Natural killer cell (primary cell): ENCODE results near the gene SPDYE17. TPM values are rescaled to one million over a fixed set of nuclear protein-coding genes. Genes with fewer than 3 reads are reported as not detected.
"Not testable (repeated sequence)": the region's sequence is repeated elsewhere in the genome, so short reads cannot be mapped to it uniquely, and the experiment has no call there.

Experiments used
- ATAC-seq, 3 donors: fragments of 150-1000 bp in 2 of 3; fragments of 200-7000 bp in 1 of 3; cut with Tn5 transposase; 1 replicate in 1 of 3; 2 replicates in 2 of 3; pipeline ENCODE4 v1.10.0; 2021; ENCODE audit warnings: mild to moderate bottlenecking in 2 of 3, moderate library complexity in 2 of 3
- DNase-seq, 2 donors: peaks; one replicate each; pipeline versions ENCODE4 v3.0.0 to v3.0.0-alpha.2; 2013 to 2021; ENCODE audit warnings: mixed read lengths in 1 of 2
- H3K27ac ChIP-seq: one replicate; pipeline ENCODE4 v1.5.1; 2013; ENCODE audit warnings: mild to moderate bottlenecking, low read length
- H3K27me3 ChIP-seq: one replicate; pipeline ENCODE4 v1.6.1; 2013; ENCODE audit warnings: low read length; ENCODE audit not compliant: control insufficient read depth, insufficient read depth
- H3K36me3 ChIP-seq: one replicate; pipeline ENCODE4 v1.6.1; 2013; ENCODE audit warnings: low read length; ENCODE audit not compliant: control insufficient read depth, insufficient read depth
- H3K4me1 ChIP-seq: one replicate; pipeline ENCODE4 v1.6.1; 2013; ENCODE audit warnings: low read length; ENCODE audit not compliant: control insufficient read depth, insufficient read depth
- H3K4me3 ChIP-seq: one replicate; pipeline ENCODE4 v1.5.1; 2013; ENCODE audit warnings: low read length
- H3K9me3 ChIP-seq: one replicate; pipeline ENCODE4 v1.6.1; 2013; ENCODE audit warnings: low read length; ENCODE audit not compliant: control insufficient read depth, insufficient read depth
- H3K27ac Mint-ChIP-seq, 2 donors: one replicate each; pipeline ENCODE4 v1.8.0; 2022; ENCODE audit warnings: mild to moderate bottlenecking in 2 of 2, mixed read lengths in 2 of 2, moderate library complexity in 1 of 2
- H3K27me3 Mint-ChIP-seq, 2 donors: one replicate each; pipeline ENCODE4 v1.8.0; 2022; ENCODE audit warnings: low read depth in 2 of 2, mixed read lengths in 2 of 2
- H3K36me3 Mint-ChIP-seq: one replicate; pipeline ENCODE4 v1.8.0; 2022; ENCODE audit warnings: mixed read lengths
- H3K4me1 Mint-ChIP-seq, 2 donors: one replicate each; pipeline ENCODE4 v1.8.0; 2022; ENCODE audit warnings: mixed read lengths in 2 of 2
- H3K4me3 Mint-ChIP-seq: one replicate; pipeline ENCODE4 v1.8.0; 2022; ENCODE audit warnings: mild to moderate bottlenecking, moderate library complexity, mixed read lengths
- H3K9me3 Mint-ChIP-seq, 2 donors: one replicate each; pipeline ENCODE4 v1.8.0; 2022; ENCODE audit warnings: mixed read lengths in 2 of 2
- CTCF ChIP-seq: fragments of 200-600 bp; IDR thresholded peaks from one replicate; pipeline ENCODE4 v1.8.0; 2022; ENCODE audit warnings: antibody characterized with exemption
- WGBS: methylation state at CpG from one replicate; pipeline ENCODE4 v1.1.7; 2013; ENCODE audit warnings: missing lambda C conversion rate; ENCODE audit not compliant: insufficient coverage; 5-methylcytosine and 5-hydroxymethylcytosine counted together
- intact Hi-C: fragments of 100-400 bp; cut with micrococcal nuclease; formaldehyde crosslinking; loops from one replicate; pipeline ENCODE4 v1.14.2; 2022
- total RNA-seq, 4 donors: library from RNA; stranded (reverse); fragments of 120-200 nt in 1 of 4; gene quantifications; one replicate each; pipeline versions ENCODE4 v1.2.3 to v1.2.4, GENCODE V29; 2013 to 2022

SPDYE17 gene
- total RNA-seq, 3 donors from 2014 or later (not counting 1 experiment from before 2014, with no cell fraction given) = not detected

DNA sequence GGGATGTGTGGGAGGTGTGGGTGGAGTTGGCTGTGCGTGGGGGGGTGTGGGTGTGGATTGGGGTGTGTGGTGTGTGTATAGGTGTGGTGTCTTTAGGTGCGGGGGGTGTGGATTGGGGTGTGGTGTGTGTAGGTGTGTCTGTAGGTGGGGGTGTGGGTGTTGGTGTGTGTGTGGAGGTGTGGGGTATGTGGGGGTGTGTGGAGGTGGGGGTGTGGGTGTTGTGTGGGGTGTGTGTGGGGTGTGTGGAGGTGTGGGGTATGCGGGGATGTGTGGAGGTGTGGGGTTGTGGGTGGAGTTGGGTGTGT, 33.9 kb downstream of the SPDYE17 start:
- H3K4me3 ChIP-seq = no peak overlapping the region
- Mint-ChIP-seq H3K27me3 (no peaks in the 10 kb centered on the region), H3K4me1 (no peaks in the 10 kb centered on the region), H3K36me3 (no peaks in the 10 kb centered on the region), H3K9me3 (no peaks in the 10 kb centered on the region), H3K4me3 (no peak overlapping the region), H3K27ac (peak overlapping the region in 1 of 2 donors; percentile 63)
- no peaks in the 10 kb centered on the region for H3K36me3 ChIP-seq
- WGBS = 74% methylated on average over 3 of the region's 3 CpGs
- no peak for TF ChIP-seq CTCF
- H3K9me3 ChIP-seq = no peaks in the 10 kb centered on the region
- intact Hi-C loops = loop anchor here (10.0 kb wide), 1 partner anchor 493 kb away; no protein-coding TSS in a partner anchor
- ATAC-seq (no peak), DNase-seq (peak in 1 of 2 donors; percentile 8)
- H3K27me3 ChIP-seq = no peaks in the 10 kb centered on the region
- peaks cover 10% of the 10 kb centered on the region for H3K4me1 ChIP-seq
- H3K27ac ChIP-seq = no peak overlapping the region

DNA sequence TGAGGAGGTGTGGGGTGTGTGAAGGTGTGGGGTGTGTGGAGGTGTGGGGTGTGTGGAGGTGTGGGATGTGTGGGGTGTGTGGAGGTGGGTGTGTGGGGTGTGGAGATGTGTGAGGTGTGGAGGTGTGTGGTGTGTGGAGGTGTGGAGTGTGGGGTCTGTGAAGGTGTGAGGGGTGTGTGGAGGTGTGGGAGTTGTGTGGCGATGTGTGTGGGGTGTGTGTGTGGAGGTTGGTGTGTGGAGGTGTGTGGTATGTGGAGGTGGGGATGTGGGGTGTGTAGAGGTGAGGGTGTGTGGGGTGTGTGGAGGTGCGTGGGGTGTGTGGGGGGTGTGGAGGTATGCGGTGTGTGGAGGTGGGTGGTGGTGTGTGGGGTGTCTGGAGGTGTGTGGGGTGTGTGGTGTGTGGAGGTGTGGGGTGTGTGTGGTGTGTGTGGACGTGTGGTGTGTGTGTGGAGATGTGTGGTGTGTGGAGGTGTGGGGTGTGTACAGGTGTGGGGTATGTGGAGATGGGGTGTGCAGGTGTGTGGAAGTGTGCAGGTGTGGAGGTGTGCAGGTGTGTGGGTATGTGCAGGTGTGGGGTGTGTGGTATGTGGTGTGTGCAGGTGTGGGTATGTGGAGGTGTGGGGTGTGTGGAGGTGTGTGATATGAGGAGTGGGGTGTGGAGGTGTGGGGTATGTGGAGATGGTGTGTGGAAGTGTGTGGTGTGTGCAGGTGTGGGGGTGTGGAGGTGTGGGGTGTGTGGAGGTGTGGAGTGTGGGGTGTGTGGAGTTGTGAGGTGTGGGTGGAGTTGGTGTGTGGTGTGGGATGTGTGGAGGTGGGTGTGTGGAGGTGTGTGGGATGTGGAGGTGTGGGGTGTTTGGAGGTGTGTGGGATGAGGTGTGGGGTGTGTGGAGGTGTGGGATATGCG, 34.5 kb downstream of the SPDYE17 start:
- Mint-ChIP-seq H3K4me3 (no peak overlapping the region), H3K9me3 (no peaks in the 10 kb centered on the region), H3K27me3 (no peaks in the 10 kb centered on the region), H3K27ac (peak overlapping the region in 1 of 2 donors; percentile 63), H3K4me1 (no peaks in the 10 kb centered on the region), H3K36me3 (no peaks in the 10 kb centered on the region)
- Histone ChIP-seq H3K36me3 (no peaks in the 10 kb centered on the region), H3K4me3 (no peak overlapping the region), H3K27ac (peak overlapping the region; percentile 61), H3K9me3 (no peaks in the 10 kb centered on the region), H3K27me3 (no peaks in the 10 kb centered on the region), H3K4me1 (peaks cover 10% of the 10 kb centered on the region)
- ATAC-seq (peak; percentile 23 to 42 (median 35)), DNase-seq (peak in 1 of 2 donors; percentile 14)
- 69% methylated on average over 5 of the region's 5 CpGs for WGBS
- no peak for TF ChIP-seq CTCF
- intact Hi-C loops = loop anchor here (10.0 kb wide), 1 partner anchor 493 kb away; no protein-coding TSS in a partner anchor

DNA sequence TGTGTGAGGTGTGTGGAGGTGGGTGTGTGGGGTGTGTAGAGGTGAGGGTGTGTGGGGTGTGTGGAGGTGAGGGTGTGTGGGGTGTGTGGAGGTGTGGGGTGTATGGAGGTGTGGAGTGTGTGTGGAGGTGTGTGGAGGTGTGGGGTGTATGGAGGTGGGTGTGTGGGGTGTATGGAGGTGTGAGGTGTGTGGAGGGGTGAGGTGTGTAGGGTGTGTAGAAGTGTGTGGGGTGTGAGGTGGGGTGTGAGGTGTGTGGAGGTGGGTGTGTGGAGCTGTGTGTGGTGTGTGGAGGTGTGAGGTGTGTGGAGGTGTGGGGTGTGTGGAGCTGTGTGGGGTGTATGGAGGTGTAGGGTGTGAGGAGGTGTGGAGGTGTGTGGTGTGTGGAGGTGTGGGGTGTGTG, 35.2 kb downstream of the SPDYE17 start:
- H3K9me3 Mint-ChIP-seq, H3K4me3 ChIP-seq, H3K36me3 ChIP-seq, H3K36me3 Mint-ChIP-seq, H3K4me1 Mint-ChIP-seq, H3K9me3 ChIP-seq, H3K4me3 Mint-ChIP-seq, H3K27me3 Mint-ChIP-seq, DNase-seq, H3K27me3 ChIP-seq: not testable (repeated sequence)
- Histone ChIP-seq H3K4me1 (peaks cover 10% of the 10 kb centered on the region), H3K27ac (peak overlapping the region; percentile 61)
- peak overlapping the region in 1 of 2 donors; percentile 63 for H3K27ac Mint-ChIP-seq
- intact Hi-C loops = loop anchor here (10.0 kb wide), 1 partner anchor 492 kb away; no protein-coding TSS in a partner anchor
- peak; percentile 17 to 53 (median 24) for ATAC-seq

DNA sequence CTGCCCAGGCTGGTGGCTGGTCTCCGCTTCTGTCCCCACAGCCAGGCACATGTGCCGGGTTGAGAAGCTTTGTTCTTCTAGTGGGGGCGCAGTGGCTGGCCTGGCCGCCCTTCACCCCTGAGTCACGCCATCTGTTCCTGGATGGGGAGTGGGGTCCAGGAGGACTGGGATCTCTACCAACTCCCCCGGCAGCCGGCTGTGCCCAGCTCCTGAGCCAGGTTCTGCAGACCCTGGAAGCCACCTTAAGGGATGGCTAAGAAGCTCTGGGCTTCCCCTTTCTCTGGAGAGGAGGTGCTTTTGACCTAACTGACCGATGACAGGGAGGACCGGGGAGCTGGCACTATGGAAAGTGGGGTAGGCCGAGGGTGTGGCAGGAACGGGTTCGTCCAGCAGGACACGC, 37.9 kb downstream of the SPDYE17 start:
- peaks cover 10% of the 10 kb centered on the region for H3K4me1 ChIP-seq
- no CpG with 5 or more reads among the region's 13 CpGs for WGBS
- H3K9me3 Mint-ChIP-seq, H3K27ac Mint-ChIP-seq, DNase-seq, H3K4me3 Mint-ChIP-seq, H3K4me3 ChIP-seq, H3K36me3 ChIP-seq, H3K27me3 Mint-ChIP-seq, H3K27ac ChIP-seq, H3K27me3 ChIP-seq, H3K36me3 Mint-ChIP-seq, H3K4me1 Mint-ChIP-seq, ATAC-seq, H3K9me3 ChIP-seq: not testable (repeated sequence)
- intact Hi-C loops = loop anchor here (10.0 kb wide), 1 partner anchor 489 kb away; no protein-coding TSS in a partner anchor

DNA sequence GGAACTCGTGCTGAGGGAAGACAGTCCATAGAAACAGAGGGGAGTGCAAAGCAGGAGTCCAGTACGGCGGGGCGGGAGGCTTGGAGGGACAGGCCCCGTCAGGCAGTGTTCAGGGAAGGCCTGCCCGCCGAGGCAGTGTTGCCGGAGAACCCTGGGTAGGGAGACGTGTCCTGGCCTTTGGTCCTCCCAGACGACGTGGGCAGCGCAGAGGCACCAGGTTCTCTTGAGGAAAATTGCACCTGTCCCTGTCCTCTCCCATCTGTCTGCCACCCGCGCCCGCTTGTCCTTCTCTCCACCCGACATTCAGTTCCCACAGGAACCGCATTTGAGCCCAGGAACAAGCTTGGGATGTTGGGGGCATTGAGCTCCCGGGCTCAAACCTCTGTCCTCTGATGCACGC, 38.3 kb downstream of the SPDYE17 start:
- not testable (repeated sequence) for H3K36me3 ChIP-seq, H3K9me3 Mint-ChIP-seq, ATAC-seq, H3K36me3 Mint-ChIP-seq, H3K27me3 ChIP-seq, H3K4me1 Mint-ChIP-seq, H3K9me3 ChIP-seq, H3K27me3 Mint-ChIP-seq, H3K4me3 ChIP-seq, DNase-seq, H3K27ac ChIP-seq, H3K27ac Mint-ChIP-seq, H3K4me3 Mint-ChIP-seq
- peaks cover 10% of the 10 kb centered on the region for H3K4me1 ChIP-seq
- WGBS = 94% methylated on average over 17 of the region's 19 CpGs
- intact Hi-C loops = loop anchor here (10.0 kb wide), 1 partner anchor 489 kb away; no protein-coding TSS in a partner anchor

DNA sequence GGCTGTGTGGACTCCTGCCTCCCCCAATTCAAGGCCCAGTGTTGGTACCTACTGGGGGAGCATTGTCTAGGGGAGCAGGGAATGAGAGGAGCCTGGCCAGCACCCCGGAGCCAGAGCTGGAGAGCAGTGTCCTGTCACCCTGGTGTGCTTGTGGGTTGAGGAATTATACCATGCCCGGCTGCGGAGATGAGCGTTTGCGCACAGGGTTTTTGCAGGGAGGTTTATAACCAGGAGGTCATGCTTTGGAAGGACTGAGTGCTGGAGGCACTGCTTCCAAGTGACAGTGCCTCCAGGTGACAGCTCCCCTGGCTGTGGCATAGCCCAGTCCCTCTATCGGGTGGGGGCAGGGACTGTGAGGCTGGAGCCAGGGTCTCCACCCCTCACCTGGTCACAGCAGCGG, 39.3 kb downstream of the SPDYE17 start:
- H3K36me3 Mint-ChIP-seq, H3K4me1 ChIP-seq, H3K27me3 Mint-ChIP-seq, H3K4me3 Mint-ChIP-seq, H3K27ac Mint-ChIP-seq, H3K4me1 Mint-ChIP-seq, DNase-seq, H3K4me3 ChIP-seq, H3K9me3 Mint-ChIP-seq, H3K27me3 ChIP-seq, H3K36me3 ChIP-seq, H3K9me3 ChIP-seq, ATAC-seq, H3K27ac ChIP-seq: not testable (repeated sequence)
- WGBS = 95% methylated on average over 4 of the region's 7 CpGs
- intact Hi-C loops = loop anchor here (10.0 kb wide), 1 partner anchor 488 kb away; no protein-coding TSS in a partner anchor
